Upper lobe of left lung (tissue), 4 donors: Measurements from ENCODE around the gene RPE.

Source experiments
- CTCF ChIP-seq, 6 experiments: fragments of 450-650 bp in 4 of 6; fragments of 200-600 bp in 2 of 6; sonication (generic) in 2 of 6; IDR thresholded peaks; one replicate each; pipeline ENCODE4 v1.5.1; 2016 to 2019; ENCODE audit warnings: antibody characterized with exemption in 6 of 6
- EP300 ChIP-seq, 4 donors: sonication (generic); formaldehyde crosslinking; IDR thresholded peaks; one replicate each; pipeline ENCODE4 v1.5.1; 2017; ENCODE audit warnings: antibody characterized with exemption in 4 of 4, control low read depth in 2 of 4
- POLR2A ChIP-seq, 4 donors: fragments of 450-650 bp; IDR thresholded peaks; one replicate each; pipeline ENCODE4 v1.5.1; 2016 to 2017; ENCODE audit warnings: antibody characterized with exemption in 4 of 4, mild to moderate bottlenecking in 2 of 4

- no peak for TF ChIP-seq CTCF (IDR thresholded peaks at IDR 0.05)
- no peak for TF ChIP-seq POLR2A (IDR thresholded peaks at IDR 0.05)
- no peak for TF ChIP-seq EP300 (IDR thresholded peaks at IDR 0.05)
Measured at GRCh38 chr2:210027608-210028007, 25.2 kb downstream of the RPE start.
